Naive B cell (primary cell): ENCODE results near the gene TMPRSS4. TPM values are rescaled to one million over a fixed set of nuclear protein-coding genes. Genes with fewer than 3 reads are reported as not detected.

Source experiments
- ATAC-seq, 2 donors: fragments of 150-1000 bp; cut with Tn5 transposase; 2 replicates each; pipeline ENCODE4 v1.10.0; 2021; ENCODE audit warnings: low read depth in 2 of 2, mild to moderate bottlenecking in 2 of 2, moderate library complexity in 2 of 2
- DNase-seq: peaks from one replicate; pipeline ENCODE4 v3.0.0; 2022
- H3K27ac Mint-ChIP-seq, 6 donors: one replicate each; pipeline ENCODE4 v1.8.0; 2020 to 2022; ENCODE audit warnings: mild to moderate bottlenecking in 6 of 6, mixed read lengths in 6 of 6, moderate library complexity in 5 of 6, inconsistent platforms in 2 of 6
- H3K27me3 Mint-ChIP-seq, 3 donors: one replicate each; pipeline ENCODE4 v1.8.0; 2021 to 2022; ENCODE audit warnings: mixed read lengths in 3 of 3, mild to moderate bottlenecking in 1 of 3
- H3K36me3 Mint-ChIP-seq, 2 donors: one replicate each; pipeline ENCODE4 v1.8.0; 2020 to 2022; ENCODE audit warnings: mixed read lengths in 2 of 2, inconsistent platforms in 1 of 2, mild to moderate bottlenecking in 1 of 2
- H3K4me1 Mint-ChIP-seq, 3 donors: one replicate each; pipeline ENCODE4 v1.8.0; 2020 to 2022; ENCODE audit warnings: mixed read lengths in 3 of 3, inconsistent platforms in 1 of 3, mild to moderate bottlenecking in 1 of 3, moderate library complexity in 1 of 3
- H3K4me3 Mint-ChIP-seq, 8 donors: one replicate each; pipeline ENCODE4 v1.8.0; 2020 to 2022; ENCODE audit warnings: mild to moderate bottlenecking in 8 of 8, mixed read lengths in 8 of 8, moderate library complexity in 8 of 8, inconsistent platforms in 2 of 8
- H3K9me3 Mint-ChIP-seq, 7 donors: one replicate each; pipeline ENCODE4 v1.8.0; 2020 to 2022; ENCODE audit warnings: mixed read lengths in 7 of 7, mild to moderate bottlenecking in 5 of 7, inconsistent platforms in 2 of 7, moderate library complexity in 1 of 7
- polyA plus RNA-seq, 6 donors: library from polyadenylated mRNA; unstranded; fragments of 300-500 nt; fragmentation: Illumina TruSeq; gene quantifications; one replicate each; pipeline ENCODE4 v1.2.3, GENCODE V29; 2021; ENCODE audit warnings: low read depth in 6 of 6

Gene TMPRSS4
- polyA plus RNA-seq, 6 donors from 2014 or later = not detected

DNA sequence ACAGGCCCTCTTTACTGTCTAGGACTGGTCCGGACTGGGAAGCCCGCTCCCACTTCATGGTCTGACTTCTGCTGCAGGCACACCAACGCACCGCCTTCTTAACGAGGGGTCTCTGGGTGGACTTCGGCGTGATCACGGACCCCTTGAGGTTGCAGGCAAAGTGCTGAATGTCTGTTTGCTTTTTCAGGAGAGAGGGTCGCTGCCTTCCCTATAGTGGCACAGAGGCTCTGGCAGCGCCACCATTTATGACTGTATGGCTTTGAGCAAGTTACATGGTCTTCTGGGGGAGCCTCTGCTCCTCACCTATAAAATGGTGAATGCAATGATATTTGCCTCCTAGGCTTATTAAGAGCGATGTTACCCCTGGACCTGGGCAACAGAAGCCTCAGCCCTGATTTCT lies 77.1 kb downstream of the TMPRSS4 start:
- Mint-ChIP-seq H3K36me3 (no peaks in the 10 kb centered on the region), H3K27me3 (peaks cover 72 to 87% (median 85%) of the 10 kb centered on the region in 3 donors), H3K9me3 (no peaks in the 10 kb centered on the region), H3K4me3 (peak overlapping the region in 6 of 8 donors; percentile 22 to 71 (median 57)), H3K27ac (no peak overlapping the region), H3K4me1 (peaks cover 7 to 17% (median 10%) of the 10 kb centered on the region in 3 donors)
- DNase-seq (no peak), ATAC-seq (no peak)

DNA sequence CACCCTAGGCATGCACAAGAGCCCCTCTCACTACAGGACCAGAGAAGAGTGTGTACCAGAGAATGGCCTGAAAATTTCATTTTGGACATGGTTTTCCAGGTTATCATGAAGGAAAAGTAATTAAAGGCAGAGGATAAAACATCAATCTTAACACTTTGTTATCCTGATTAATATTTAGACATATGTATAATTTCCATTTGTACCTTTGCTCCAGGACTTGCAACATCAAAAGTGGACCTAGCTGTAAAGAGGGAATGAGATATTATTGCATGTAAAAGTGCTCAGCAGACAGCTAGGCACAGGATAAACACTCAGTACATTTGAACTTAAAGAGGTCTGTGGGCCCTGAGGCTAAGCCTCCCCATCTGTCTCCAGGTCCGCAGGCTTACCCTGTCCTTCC lies 77.8 kb downstream of the TMPRSS4 start:
- DNase-seq = no peak
- no peak overlapping the region for H3K4me3 Mint-ChIP-seq
- ATAC-seq = no peak
- peaks cover 7 to 17% (median 10%) of the 10 kb centered on the region in 3 donors for H3K4me1 Mint-ChIP-seq
- H3K27me3 Mint-ChIP-seq = peaks cover 78 to 90% (median 85%) of the 10 kb centered on the region in 3 donors
- H3K36me3 Mint-ChIP-seq = no peaks in the 10 kb centered on the region
- no peak overlapping the region for H3K27ac Mint-ChIP-seq
- no peaks in the 10 kb centered on the region for H3K9me3 Mint-ChIP-seq

- no peak overlapping the region for H3K4me3 Mint-ChIP-seq
- no peak for DNase-seq
- H3K9me3 Mint-ChIP-seq = no peaks in the 10 kb centered on the region
- H3K36me3 Mint-ChIP-seq = no peaks in the 10 kb centered on the region
- ATAC-seq = no peak
- H3K27me3 Mint-ChIP-seq = peaks cover 73 to 85% (median 83%) of the 10 kb centered on the region in 3 donors
- H3K27ac Mint-ChIP-seq = peak overlapping the region in 1 of 6 donors; percentile 61
- peaks cover 7 to 17% (median 10%) of the 10 kb centered on the region in 3 donors for H3K4me1 Mint-ChIP-seq
Measured at GRCh38 chr11:118155776-118156530, 79.1 kb downstream of the TMPRSS4 start.

- ATAC-seq = peak in 1 of 2 donors; percentile 32
- Mint-ChIP-seq H3K9me3 (no peaks in the 10 kb centered on the region), H3K27me3 (peaks cover 67 to 86% (median 80%) of the 10 kb centered on the region in 3 donors), H3K27ac (no peak overlapping the region), H3K4me3 (peak overlapping the region in 1 of 8 donors; percentile 42), H3K4me1 (peaks cover 7 to 17% (median 10%) of the 10 kb centered on the region in 3 donors), H3K36me3 (no peaks in the 10 kb centered on the region)
- no peak for DNase-seq
Measured at GRCh38 chr11:118156531-118157185, 79.8 kb downstream of the TMPRSS4 start.

DNA sequence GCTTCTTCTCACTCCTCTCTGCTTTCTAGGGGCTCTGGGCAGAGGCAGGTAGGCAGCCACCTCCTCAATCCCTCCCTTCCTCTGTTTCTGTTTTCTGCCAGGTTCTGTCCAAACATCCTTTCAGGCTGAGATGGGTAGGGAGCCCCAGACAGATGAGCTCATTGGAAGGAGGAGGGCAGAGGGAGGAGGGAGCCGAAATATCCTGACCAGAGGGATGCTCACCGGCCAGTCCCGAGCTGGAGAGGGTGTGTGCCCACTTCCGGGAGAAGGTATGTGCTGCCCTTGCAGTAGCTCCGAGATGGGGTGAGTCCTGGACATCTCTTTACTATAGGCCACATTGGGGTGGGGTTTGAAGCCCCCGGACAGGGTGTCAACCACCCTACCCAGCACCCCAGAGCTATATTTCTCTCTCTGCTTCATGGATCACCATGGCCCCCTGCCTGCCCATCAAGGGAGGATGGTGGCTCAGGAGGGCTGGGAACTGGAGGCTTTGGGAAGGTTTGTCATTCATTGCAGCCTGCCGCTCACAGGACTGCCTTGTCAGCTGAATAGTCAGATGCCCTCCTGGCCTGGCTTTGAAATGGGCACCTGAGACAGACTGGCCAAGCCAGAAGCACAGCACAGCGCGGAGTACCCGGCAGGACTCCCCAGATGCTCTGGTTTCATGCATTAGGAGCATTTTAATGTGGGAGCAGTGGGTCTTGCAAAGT lies 80.5 kb downstream of the TMPRSS4 start:
- H3K4me3 Mint-ChIP-seq = no peak overlapping the region
- H3K4me1 Mint-ChIP-seq = peaks cover 7 to 17% (median 10%) of the 10 kb centered on the region in 3 donors
- DNase-seq (no peak), ATAC-seq (no peak)
- no peak overlapping the region for H3K27ac Mint-ChIP-seq
- no peaks in the 10 kb centered on the region for H3K9me3 Mint-ChIP-seq
- no peaks in the 10 kb centered on the region for H3K36me3 Mint-ChIP-seq
- H3K27me3 Mint-ChIP-seq = peaks cover 69 to 92% (median 80%) of the 10 kb centered on the region in 3 donors

DNA sequence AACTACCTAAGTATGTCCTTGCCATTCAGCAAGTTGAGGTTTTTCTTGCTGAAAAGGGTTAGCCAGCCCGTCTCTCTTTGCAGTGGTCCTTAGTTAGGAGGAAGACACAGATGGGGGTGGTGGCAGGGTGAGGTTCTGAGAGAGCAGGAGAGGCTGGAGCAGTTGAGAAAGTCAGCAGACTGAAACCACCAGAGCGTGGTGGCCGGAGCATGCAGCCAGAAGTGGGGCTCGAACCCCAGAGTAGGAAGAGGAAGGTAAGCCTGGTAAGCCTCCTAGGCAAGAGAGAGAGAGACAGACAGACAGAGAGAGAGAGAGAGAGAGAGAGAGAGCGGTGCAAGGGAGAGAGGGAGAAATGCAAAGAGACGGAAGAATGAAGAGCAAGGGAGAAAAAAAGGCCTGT lies 84.9 kb downstream of the TMPRSS4 start:
- DNase-seq (no peak), ATAC-seq (no peak)
- H3K4me1 Mint-ChIP-seq = peaks cover 0 to 1% (median 1%) of the 10 kb centered on the region in 3 donors
- no peak overlapping the region for H3K27ac Mint-ChIP-seq
- H3K27me3 Mint-ChIP-seq = peaks cover 41 to 74% (median 58%) of the 10 kb centered on the region in 3 donors
- H3K36me3 Mint-ChIP-seq = no peaks in the 10 kb centered on the region
- H3K9me3 Mint-ChIP-seq = no peaks in the 10 kb centered on the region
- H3K4me3 Mint-ChIP-seq = no peak overlapping the region

DNA sequence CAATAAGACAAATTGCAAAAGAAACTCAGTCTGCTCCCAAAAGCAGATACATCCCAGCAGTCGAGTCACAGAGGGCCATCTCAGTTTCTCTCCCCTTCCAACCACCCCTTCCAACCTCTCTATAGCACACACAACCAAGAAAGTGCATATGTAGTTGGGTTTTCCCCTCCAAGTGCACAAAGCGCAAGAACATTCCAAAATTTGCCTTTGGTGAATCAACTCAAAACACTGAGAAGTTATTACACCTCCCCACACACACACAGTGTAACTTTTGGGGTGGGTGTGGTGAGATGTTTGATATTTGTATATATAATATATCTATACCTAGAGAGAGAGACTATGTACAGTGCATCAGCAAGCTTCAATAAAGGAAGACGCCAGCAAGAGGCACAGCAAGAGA lies 86.0 kb downstream of the TMPRSS4 start:
- no peaks in the 10 kb centered on the region for H3K4me1 Mint-ChIP-seq
- peaks cover 39 to 68% (median 55%) of the 10 kb centered on the region in 3 donors for H3K27me3 Mint-ChIP-seq
- H3K36me3 Mint-ChIP-seq = no peaks in the 10 kb centered on the region
- H3K4me3 Mint-ChIP-seq = no peak overlapping the region
- no peaks in the 10 kb centered on the region for H3K9me3 Mint-ChIP-seq
- ATAC-seq (no peak), DNase-seq (no peak)
- no peak overlapping the region for H3K27ac Mint-ChIP-seq

DNA sequence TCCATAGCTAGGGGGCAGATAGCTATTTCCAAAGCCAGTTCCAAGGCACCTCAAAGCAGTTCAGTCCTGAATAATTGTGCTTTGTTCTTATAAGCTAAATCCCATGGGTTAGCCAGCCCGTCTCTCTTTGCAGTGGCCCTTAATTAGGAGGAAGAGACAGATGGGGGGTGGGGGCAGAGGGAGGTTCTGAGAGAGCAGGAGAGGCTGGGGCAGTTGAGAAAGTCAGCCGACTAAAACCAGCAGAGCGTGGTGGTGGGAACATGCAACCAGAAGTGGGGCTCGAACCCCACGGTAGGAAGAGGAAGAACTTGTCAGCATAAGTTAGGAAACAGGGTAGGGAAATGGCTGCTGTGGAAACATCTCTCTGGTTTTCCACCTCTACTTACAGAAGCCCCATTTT lies 86.6 kb downstream of the TMPRSS4 start:
- Mint-ChIP-seq H3K4me1 (no peaks in the 10 kb centered on the region), H3K9me3 (no peaks in the 10 kb centered on the region), H3K27me3 (peaks cover 33 to 67% (median 55%) of the 10 kb centered on the region in 3 donors), H3K27ac (peak overlapping the region in 1 of 6 donors; percentile 49), H3K36me3 (no peaks in the 10 kb centered on the region), H3K4me3 (no peak overlapping the region)
- ATAC-seq (no peak), DNase-seq (no peak)

- H3K36me3 Mint-ChIP-seq = no peaks in the 10 kb centered on the region
- H3K4me1 Mint-ChIP-seq = no peaks in the 10 kb centered on the region
- H3K27ac Mint-ChIP-seq = no peak overlapping the region
- no peak overlapping the region for H3K4me3 Mint-ChIP-seq
- no peak for ATAC-seq
- peaks cover 28 to 67% (median 54%) of the 10 kb centered on the region in 3 donors for H3K27me3 Mint-ChIP-seq
- H3K9me3 Mint-ChIP-seq = no peaks in the 10 kb centered on the region
- DNase-seq = no peak
Measured at GRCh38 chr11:118164885-118165284, 88.0 kb downstream of the TMPRSS4 start.

DNA sequence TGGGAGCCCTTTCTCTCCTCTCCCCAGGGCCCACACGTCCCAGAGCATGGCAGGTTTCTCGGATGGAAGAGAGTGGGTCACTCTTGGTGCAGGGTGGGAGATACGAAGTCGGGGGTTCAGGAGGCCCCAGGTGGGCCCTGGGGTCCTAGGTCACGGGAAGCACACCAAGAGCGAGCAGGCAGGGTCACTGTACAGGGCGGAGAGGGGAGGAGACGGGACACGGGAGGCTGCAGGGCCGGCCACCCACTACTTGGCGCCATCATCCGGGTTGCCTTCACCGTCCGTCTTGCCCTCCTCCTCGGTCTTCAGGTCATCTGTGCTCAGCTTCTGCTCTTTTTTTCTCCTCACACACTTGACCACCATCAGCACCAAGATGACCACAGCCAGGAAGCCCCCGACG lies 89.8 kb downstream of the TMPRSS4 start:
- Mint-ChIP-seq H3K9me3 (no peaks in the 10 kb centered on the region), H3K27me3 (peaks cover 31 to 61% (median 57%) of the 10 kb centered on the region in 3 donors), H3K4me1 (no peaks in the 10 kb centered on the region), H3K27ac (no peak overlapping the region), H3K36me3 (no peaks in the 10 kb centered on the region), H3K4me3 (no peak overlapping the region)
- ATAC-seq (no peak), DNase-seq (no peak)

- Mint-ChIP-seq H3K27ac (no peak overlapping the region), H3K36me3 (no peaks in the 10 kb centered on the region), H3K4me3 (no peak overlapping the region), H3K9me3 (no peaks in the 10 kb centered on the region), H3K27me3 (peaks cover 28 to 54% (median 53%) of the 10 kb centered on the region in 3 donors), H3K4me1 (no peaks in the 10 kb centered on the region)
- DNase-seq (no peak), ATAC-seq (no peak)
Measured at GRCh38 chr11:118167253-118167652, 90.4 kb downstream of the TMPRSS4 start.

DNA sequence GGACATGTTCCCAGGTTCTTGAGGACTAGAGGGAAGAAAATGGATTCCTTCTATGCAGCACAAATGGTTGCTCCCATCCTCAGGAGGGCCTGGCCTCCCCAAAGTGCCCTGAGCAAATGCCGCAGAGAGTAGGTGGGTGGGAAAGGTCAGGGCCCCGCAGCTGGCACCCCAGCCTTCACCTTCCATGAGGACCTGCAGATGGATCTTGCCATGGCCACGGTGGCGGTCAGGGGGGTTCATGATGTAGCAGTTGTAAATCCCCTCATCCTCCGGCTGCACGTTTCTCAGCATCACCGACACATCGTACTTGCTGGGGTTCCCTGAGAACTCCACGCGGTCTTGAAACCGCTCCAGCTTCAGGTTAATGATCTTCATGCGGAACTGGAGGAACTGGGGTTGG lies 91.0 kb downstream of the TMPRSS4 start:
- no peak for ATAC-seq
- H3K9me3 Mint-ChIP-seq = no peaks in the 10 kb centered on the region
- H3K27me3 Mint-ChIP-seq = peaks cover 29 to 56% (median 56%) of the 10 kb centered on the region in 3 donors
- no peaks in the 10 kb centered on the region for H3K4me1 Mint-ChIP-seq
- H3K27ac Mint-ChIP-seq = no peak overlapping the region
- no peaks in the 10 kb centered on the region for H3K36me3 Mint-ChIP-seq
- H3K4me3 Mint-ChIP-seq = no peak overlapping the region
- no peak for DNase-seq

- ATAC-seq = no peak
- no peaks in the 10 kb centered on the region for H3K36me3 Mint-ChIP-seq
- H3K4me1 Mint-ChIP-seq = no peaks in the 10 kb centered on the region
- H3K27ac Mint-ChIP-seq = no peak overlapping the region
- peaks cover 33 to 60% (median 56%) of the 10 kb centered on the region in 3 donors for H3K27me3 Mint-ChIP-seq
- no peak for DNase-seq
- H3K9me3 Mint-ChIP-seq = no peaks in the 10 kb centered on the region
- H3K4me3 Mint-ChIP-seq = peak overlapping the region in 1 of 8 donors; percentile 22
Measured at GRCh38 chr11:118168316-118168715, 91.4 kb downstream of the TMPRSS4 start.
